GM21825 (cell line): ENCODE data around the gene TSPYL6.

ENCODE experiments used
- ATAC-seq: cut with Tn5 transposase; IDR thresholded peaks from one replicate; pipeline ENCODE4 v1.9.1; 2021; ENCODE audit warnings: mild to moderate bottlenecking, moderate library complexity; ENCODE audit not compliant: unreplicated experiment

TSPYL6 gene

DNA sequence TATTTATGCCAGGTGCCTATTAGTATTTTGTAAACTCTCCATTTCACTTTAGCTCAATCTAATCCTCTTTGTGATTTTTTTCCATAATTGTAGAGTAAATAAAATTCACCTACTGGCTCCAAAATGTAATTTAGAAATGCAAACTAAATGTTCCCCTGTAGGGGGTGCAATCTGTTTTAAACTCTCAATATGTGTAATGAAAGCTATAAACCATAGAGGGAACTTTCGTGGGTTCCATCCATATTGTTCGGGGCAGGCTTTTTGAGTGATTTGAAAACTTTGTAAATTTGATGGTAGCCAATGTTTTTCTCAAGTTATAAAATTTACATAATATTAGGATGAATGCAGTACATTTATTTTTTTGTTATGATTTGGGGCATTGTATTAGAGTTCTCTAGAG, 49.4 kb downstream of the TSPYL6 start:
- no peak for ATAC-seq

DNA sequence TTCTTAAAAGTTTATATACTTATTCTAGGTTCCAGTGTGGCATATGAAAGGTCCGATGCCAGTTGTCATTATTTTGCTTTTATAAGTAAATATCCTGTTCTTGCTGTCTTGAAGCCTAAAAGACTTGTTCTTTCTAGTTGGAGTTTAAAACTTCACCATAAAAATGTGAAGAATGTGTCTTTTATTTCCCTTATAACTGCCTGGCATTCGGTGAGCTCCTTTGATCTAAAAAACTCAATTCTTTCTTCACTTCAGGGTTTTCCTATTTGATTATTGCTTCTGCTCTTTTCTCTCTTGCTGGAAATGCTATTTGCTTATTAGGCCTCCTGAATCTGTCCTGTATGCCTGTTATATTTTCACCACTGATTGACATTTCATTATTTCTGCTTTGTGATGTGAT, 51.6 kb downstream of the TSPYL6 start:
- no peak for ATAC-seq
